Activated naive CD8-positive, alpha-beta T cell treated with anti-CD3 and anti-CD28 coated beads for 36 hours (primary cell): ENCODE measurements around the gene CASTOR1. TPM values are rescaled to one million over a fixed set of nuclear protein-coding genes. Genes with fewer than 3 reads are reported as not detected.

Source experiments
- DNase-seq: peaks from one replicate; pipeline ENCODE4 v3.0.0; 2021
- H3K27ac Mint-ChIP-seq: one replicate; pipeline ENCODE4 v1.8.0; 2022; ENCODE audit warnings: mild to moderate bottlenecking, moderate library complexity, mixed read lengths
- H3K27me3 Mint-ChIP-seq: one replicate; pipeline ENCODE4 v1.8.0; 2022; ENCODE audit warnings: mild to moderate bottlenecking, mixed read lengths
- H3K36me3 Mint-ChIP-seq: one replicate; pipeline ENCODE4 v1.8.0; 2021; ENCODE audit warnings: mild to moderate bottlenecking, mixed read lengths
- H3K4me1 Mint-ChIP-seq: one replicate; pipeline ENCODE4 v1.8.0; 2021; ENCODE audit warnings: mixed read lengths
- H3K4me3 Mint-ChIP-seq: one replicate; pipeline ENCODE4 v1.8.0; 2022; ENCODE audit warnings: mild to moderate bottlenecking, moderate library complexity, mixed read lengths
- H3K9me3 Mint-ChIP-seq: one replicate; pipeline ENCODE4 v1.8.0; 2022; ENCODE audit warnings: mixed read lengths
- total RNA-seq, 2 experiments: library from RNA; stranded (reverse); gene quantifications; one replicate each; pipeline ENCODE4 v1.2.3, GENCODE V29; 2021

CASTOR1 gene
- total RNA-seq, 2 experiments from 2014 or later = 2.8 to 3.5 TPM

- Mint-ChIP-seq H3K4me3 (no peak overlapping the region), H3K4me1 (peaks cover 24% of the 10 kb centered on the region), H3K36me3 (no peaks in the 10 kb centered on the region), H3K27ac (no peak overlapping the region), H3K27me3 (no peaks in the 10 kb centered on the region), H3K9me3 (no peaks in the 10 kb centered on the region)
- DNase-seq = no peak
Measured at GRCh38 chr22:30286331-30286730, 3.0 kb downstream of the CASTOR1 start.

GRCh38 chr22:30285846-30286200, 3.5 kb downstream of the CASTOR1 start:
- Mint-ChIP-seq H3K4me1 (peaks cover 24% of the 10 kb centered on the region), H3K27me3 (no peaks in the 10 kb centered on the region)

GRCh38 chr22:30285176-30285845, 4.0 kb downstream of the CASTOR1 start:
- Mint-ChIP-seq H3K27me3 (no peaks in the 10 kb centered on the region), H3K9me3 (no peaks in the 10 kb centered on the region), H3K4me3 (no peak overlapping the region), H3K27ac (no peak overlapping the region), H3K36me3 (no peaks in the 10 kb centered on the region), H3K4me1 (peaks cover 19% of the 10 kb centered on the region)
- DNase-seq = no peak

More at GRCh38 chr22:30285846-30286200, 3.5 kb downstream of the CASTOR1 start:
- Mint-ChIP-seq H3K36me3 (no peaks in the 10 kb centered on the region), H3K27ac (no peak overlapping the region), H3K9me3 (no peaks in the 10 kb centered on the region), H3K4me3 (no peak overlapping the region)
- no peak for DNase-seq

- Mint-ChIP-seq H3K4me3 (no peak overlapping the region), H3K27me3 (no peaks in the 10 kb centered on the region), H3K4me1 (peaks cover 13% of the 10 kb centered on the region), H3K36me3 (no peaks in the 10 kb centered on the region), H3K9me3 (no peaks in the 10 kb centered on the region), H3K27ac (no peak overlapping the region)
- DNase-seq = no peak
Measured at GRCh38 chr22:30284666-30285065, 4.6 kb downstream of the CASTOR1 start.

- no peaks in the 10 kb centered on the region for H3K9me3 Mint-ChIP-seq
- H3K4me1 Mint-ChIP-seq = peaks cover 14% of the 10 kb centered on the region
- H3K4me3 Mint-ChIP-seq = no peak overlapping the region
- H3K27me3 Mint-ChIP-seq = no peaks in the 10 kb centered on the region
- no peak for DNase-seq
- no peaks in the 10 kb centered on the region for H3K36me3 Mint-ChIP-seq
- H3K27ac Mint-ChIP-seq = no peak overlapping the region
Measured at GRCh38 chr22:30284172-30284571, 5.1 kb downstream of the CASTOR1 start.

- Mint-ChIP-seq H3K9me3 (no peaks in the 10 kb centered on the region), H3K27ac (no peak overlapping the region), H3K27me3 (no peaks in the 10 kb centered on the region), H3K36me3 (no peaks in the 10 kb centered on the region), H3K4me1 (peaks cover 13% of the 10 kb centered on the region), H3K4me3 (no peak overlapping the region)
- no peak for DNase-seq
Measured at GRCh38 chr22:30283342-30283741, 6.0 kb downstream of the CASTOR1 start.

- no peaks in the 10 kb centered on the region for H3K27me3 Mint-ChIP-seq
- H3K9me3 Mint-ChIP-seq = no peaks in the 10 kb centered on the region
- H3K36me3 Mint-ChIP-seq = no peaks in the 10 kb centered on the region
- peaks cover 13% of the 10 kb centered on the region for H3K4me1 Mint-ChIP-seq
- no peak overlapping the region for H3K27ac Mint-ChIP-seq
- no peak overlapping the region for H3K4me3 Mint-ChIP-seq
- DNase-seq = no peak
Measured at GRCh38 chr22:30282616-30283046, 6.7 kb downstream of the CASTOR1 start.

GRCh38 chr22:30280505-30280904, 8.8 kb downstream of the CASTOR1 start:
- Mint-ChIP-seq H3K27me3 (no peaks in the 10 kb centered on the region), H3K36me3 (no peaks in the 10 kb centered on the region), H3K9me3 (peaks cover 2% of the 10 kb centered on the region), H3K4me3 (no peak overlapping the region), H3K27ac (no peak overlapping the region), H3K4me1 (peaks cover 19% of the 10 kb centered on the region)
- no peak for DNase-seq

GRCh38 chr22:30279932-30280331, 9.4 kb downstream of the CASTOR1 start:
- Mint-ChIP-seq H3K36me3 (peaks cover 4% of the 10 kb centered on the region), H3K9me3 (peaks cover 2% of the 10 kb centered on the region), H3K27ac (no peak overlapping the region), H3K4me1 (peaks cover 25% of the 10 kb centered on the region), H3K4me3 (no peak overlapping the region), H3K27me3 (no peaks in the 10 kb centered on the region)
- DNase-seq = no peak

GRCh38 chr22:30279046-30279788, 10.1 kb downstream of the CASTOR1 start:
- H3K9me3 Mint-ChIP-seq = peaks cover 2% of the 10 kb centered on the region
- no peak overlapping the region for H3K4me3 Mint-ChIP-seq
- peaks cover 25% of the 10 kb centered on the region for H3K4me1 Mint-ChIP-seq
- H3K27me3 Mint-ChIP-seq = no peaks in the 10 kb centered on the region
- peaks cover 4% of the 10 kb centered on the region for H3K36me3 Mint-ChIP-seq
- no peak for DNase-seq
- no peak overlapping the region for H3K27ac Mint-ChIP-seq

GRCh38 chr22:30277547-30278344, 11.6 kb downstream of the CASTOR1 start:
- peak overlapping the region; percentile 38 for H3K27ac Mint-ChIP-seq

GRCh38 chr22:30276039-30276438, 13.3 kb downstream of the CASTOR1 start:
- Mint-ChIP-seq H3K4me3 (peak overlapping the region; percentile 1), H3K27ac (peak overlapping the region; percentile 72)

More at GRCh38 chr22:30277547-30278344, 11.6 kb downstream of the CASTOR1 start:
- no peak for DNase-seq
- H3K9me3 Mint-ChIP-seq = peaks cover 2% of the 10 kb centered on the region
- H3K4me3 Mint-ChIP-seq = no peak overlapping the region
- H3K36me3 Mint-ChIP-seq = peaks cover 4% of the 10 kb centered on the region
- peaks cover 25% of the 10 kb centered on the region for H3K4me1 Mint-ChIP-seq
- H3K27me3 Mint-ChIP-seq = no peaks in the 10 kb centered on the region

GRCh38 chr22:30275625-30276024, 13.7 kb downstream of the CASTOR1 start:
- peaks cover 2% of the 10 kb centered on the region for H3K9me3 Mint-ChIP-seq
- no peaks in the 10 kb centered on the region for H3K27me3 Mint-ChIP-seq
- no peak for DNase-seq
- H3K36me3 Mint-ChIP-seq = peaks cover 12% of the 10 kb centered on the region
- H3K27ac Mint-ChIP-seq = peak overlapping the region; percentile 72
- peaks cover 25% of the 10 kb centered on the region for H3K4me1 Mint-ChIP-seq
- peak overlapping the region; percentile 1 for H3K4me3 Mint-ChIP-seq

More at GRCh38 chr22:30276039-30276438, 13.3 kb downstream of the CASTOR1 start:
- Mint-ChIP-seq H3K27me3 (no peaks in the 10 kb centered on the region), H3K9me3 (peaks cover 2% of the 10 kb centered on the region), H3K36me3 (peaks cover 12% of the 10 kb centered on the region), H3K4me1 (peaks cover 25% of the 10 kb centered on the region)
- DNase-seq = no peak

GRCh38 chr22:30274437-30274812, 14.9 kb downstream of the CASTOR1 start:
- peaks cover 22% of the 10 kb centered on the region for H3K4me1 Mint-ChIP-seq
- H3K36me3 Mint-ChIP-seq = peaks cover 12% of the 10 kb centered on the region
- H3K27me3 Mint-ChIP-seq = no peaks in the 10 kb centered on the region
- no peak for DNase-seq
- peaks cover 2% of the 10 kb centered on the region for H3K9me3 Mint-ChIP-seq
- no peak overlapping the region for H3K4me3 Mint-ChIP-seq
- no peak overlapping the region for H3K27ac Mint-ChIP-seq
